Esophagus squamous epithelium (tissue), 5 donors: ENCODE measurements around the gene ERI2. TPM values are rescaled to one million over a fixed set of nuclear protein-coding genes. Genes with fewer than 3 reads are reported as not detected.
"Not testable (repeated sequence)": the region's sequence is repeated elsewhere in the genome, so short reads cannot be mapped to it uniquely, and the experiment has no call there.

Experiments
- DNase-seq: peaks from one replicate; lab custom pipeline; 2025; lab: John Stamatoyannopoulos, UW
- H3K27ac ChIP-seq, 4 donors: fragments of 200-600 bp; sonication (generic); one replicate each; pipeline ENCODE4 v1.5.1; 2016 to 2019; ENCODE audit warnings: mild to moderate bottlenecking in 1 of 4
- H3K27me3 ChIP-seq, 4 donors: fragments of 200-600 bp; sonication (generic); 1 replicate in 3 of 4; 2 replicates in 1 of 4; pipeline versions ENCODE4 v1.5.1 to v1.6.0; 2017 to 2021; ENCODE audit warnings: antibody characterized with exemption in 1 of 4
- H3K36me3 ChIP-seq, 3 donors: fragments of 200-600 bp; sonication (generic); one replicate each; pipeline ENCODE4 v1.5.1; 2016 to 2019
- H3K4me1 ChIP-seq, 3 donors: fragments of 200-600 bp; sonication (generic); one replicate each; pipeline ENCODE4 v1.5.1; 2017 to 2019
- H3K4me3 ChIP-seq, 4 donors: fragments of 200-600 bp; sonication (generic); 1 replicate in 3 of 4; 2 replicates in 1 of 4; pipeline ENCODE4 v1.5.1; 2016 to 2019; ENCODE audit warnings: mild to moderate bottlenecking in 2 of 4, moderate library complexity in 1 of 4
- H3K9me3 ChIP-seq, 3 donors: fragments of 200-600 bp; sonication (generic); one replicate each; pipeline ENCODE4 v1.5.1; 2016 to 2019
- CTCF ChIP-seq, 6 experiments: fragments of 450-650 bp in 4 of 6; fragments of 200-600 bp in 2 of 6; sonication (generic) in 2 of 6; IDR thresholded peaks; one replicate each; pipeline ENCODE4 v1.5.1; 2016 to 2019; ENCODE audit warnings: antibody characterized with exemption in 6 of 6, mild to moderate bottlenecking in 4 of 6, moderate library complexity in 4 of 6
- POLR2A ChIP-seq, 4 donors: fragments of 450-650 bp; IDR thresholded peaks; one replicate each; pipeline ENCODE4 v1.6.1; 2017; ENCODE audit warnings: antibody characterized with exemption in 4 of 4, mild to moderate bottlenecking in 4 of 4, moderate library complexity in 3 of 4
- WGBS, 2 donors: methylation state at CpG; one replicate each; pipeline ENCODE4 v1.1.5; 2018; 5-methylcytosine and 5-hydroxymethylcytosine counted together
- intact Hi-C: fragments of 100-400 bp; cut with DNase I; formaldehyde crosslinking; loops from one replicate; pipeline ENCODE4 v1.15.0; 2022
- total RNA-seq, 4 donors: library from RNA; depleted of rRNA; stranded (reverse); fragments of >200 nt; gene quantifications; one replicate each; pipeline ENCODE4 v1.1.0, GENCODE V29; 2016
- donor health status: DM: yes; HTN: yes; CAD: no.

Gene ERI2
- total RNA-seq, 4 donors from 2014 or later: 12.5 to 20.0 (median 19.0) TPM

- peak within 1 kb of the TSS; percentile 50 to 83 (median 69) for H3K27ac ChIP-seq
- H3K4me1 ChIP-seq: peaks cover 0 to 28% (median 0%) of the 10 kb centered on the region in 3 donors
- WGBS, 2 donors: 5 to 8% methylated on average over 10 of the region's 10 CpGs
- H3K36me3 ChIP-seq: no peaks in the 10 kb centered on the region
- intact Hi-C loops: no loop called here
- no peak for TF ChIP-seq CTCF (IDR thresholded peaks at IDR 0.05)
- TF ChIP-seq POLR2A (IDR thresholded peaks at IDR 0.05): no peak
- no peaks in the 10 kb centered on the region for H3K9me3 ChIP-seq
- DNase-seq: no peak
- H3K27me3 ChIP-seq: no peaks in the 10 kb centered on the region
- peak within 1 kb of the TSS; percentile 22 to 60 (median 52) for H3K4me3 ChIP-seq
These were observed 42.6 kb downstream of the ERI2 start, which contains the start of gene ACSM3 for GRCh38 chr16:20763461-20764232. ACSM3 (plus strand) TSS chr16:20764014; CDS start chr16:20770035, 6,021 bp downstream.

- Histone ChIP-seq H3K9me3 (no peaks in the 10 kb centered on the region), H3K4me1 (peaks cover 0 to 28% (median 0%) of the 10 kb centered on the region in 3 donors), H3K4me3 (no peak overlapping the region), H3K27me3 (no peaks in the 10 kb centered on the region), H3K27ac (peak overlapping the region in 2 of 4 donors; percentile 81 to 83), H3K36me3 (no peaks in the 10 kb centered on the region)
- TF ChIP-seq CTCF (IDR thresholded peaks at IDR 0.05) (no peak), POLR2A (IDR thresholded peaks at IDR 0.05) (no peak)
- intact Hi-C loops: no loop called here
- no peak for DNase-seq
- 89 to 96% methylated on average over 3 of the region's 3 CpGs for WGBS, 2 donors
These were observed 43.7 kb downstream of the ERI2 start for GRCh38 chr16:20762404-20763123.

GRCh38 chr16:20761175-20761574, 45.1 kb downstream of the ERI2 start:
- H3K4me1 ChIP-seq: peaks cover 0 to 28% (median 0%) of the 10 kb centered on the region in 3 donors
- H3K27ac ChIP-seq: no peak overlapping the region
- intact Hi-C loops: no loop called here
- 75 to 80% methylated on average over 1 of the region's 1 CpG for WGBS, 2 donors
- TF ChIP-seq POLR2A (IDR thresholded peaks at IDR 0.05) (no peak), CTCF (IDR thresholded peaks at IDR 0.05) (no peak)
- H3K27me3 ChIP-seq: no peaks in the 10 kb centered on the region
- DNase-seq: no peak
- no peaks in the 10 kb centered on the region for H3K9me3 ChIP-seq
- H3K36me3 ChIP-seq: no peaks in the 10 kb centered on the region
- H3K4me3 ChIP-seq: no peak overlapping the region

GRCh38 chr16:20760346-20760745, 45.9 kb downstream of the ERI2 start:
- 58 to 72% methylated on average over 2 of the region's 2 CpGs for WGBS, 2 donors
- Histone ChIP-seq H3K4me3 (no peak overlapping the region), H3K27me3 (no peaks in the 10 kb centered on the region), H3K36me3 (no peaks in the 10 kb centered on the region), H3K27ac (no peak overlapping the region), H3K4me1 (peaks cover 0 to 28% (median 0%) of the 10 kb centered on the region in 3 donors), H3K9me3 (no peaks in the 10 kb centered on the region)
- no peak for TF ChIP-seq CTCF (IDR thresholded peaks at IDR 0.05)
- TF ChIP-seq POLR2A (IDR thresholded peaks at IDR 0.05): no peak
- DNase-seq: no peak
- intact Hi-C loops: no loop called here

- DNase-seq, H3K36me3 ChIP-seq, H3K4me1 ChIP-seq, H3K9me3 ChIP-seq, H3K27ac ChIP-seq, H3K4me3 ChIP-seq, H3K27me3 ChIP-seq, intact Hi-C loops: not testable (repeated sequence)
- WGBS, 2 donors: no CpG with 5 or more reads among the region's 5 CpGs
These were observed 50.5 kb downstream of the ERI2 start for GRCh38 chr16:20755799-20756198.
